ENCODE measurements around the gene RIC8A. TPM values are rescaled to one million over a fixed set of nuclear protein-coding genes. Genes with fewer than 3 reads are reported as not detected.

Gene RIC8A
- total RNA-seq, 4 donors from 2014 or later: 76.8 to 137 (median 123) TPM

GRCh38 chr11:196786-197731, 10.4 kb upstream of the RIC8A start:
- DNase-seq (ENCODE audit: extremely low spot score): no peak
- H3K4me3 ChIP-seq: no peak overlapping the region
- intact Hi-C loops (cut with DNase I): no loop called here
- H3K27me3 ChIP-seq: no peaks in the 10 kb centered on the region
- peaks cover 7 to 24% (median 21%) of the 10 kb centered on the region in 4 donors for H3K36me3 ChIP-seq
- WGBS: 87% methylated on average over 15 of the region's 23 CpGs
- H3K9me3 ChIP-seq: no peaks in the 10 kb centered on the region
- no peak overlapping the region for H3K27ac ChIP-seq (replicated peaks in 1 of 4)
- TF ChIP-seq CTCF (IDR thresholded peaks at IDR 0.05) (no peak), POLR2AphosphoS5 (IDR thresholded peaks at IDR 0.05) (no peak)
- H3K4me1 ChIP-seq: no peaks in the 10 kb centered on the region

- intact Hi-C loops (cut with DNase I): no loop called here
- DNase-seq (ENCODE audit: extremely low spot score): no peak
- Histone ChIP-seq H3K4me1 (peaks cover 0 to under 1% (median 0%) of the 10 kb centered on the region in 4 donors), H3K27me3 (no peaks in the 10 kb centered on the region), H3K4me3 (no peak overlapping the region), H3K27ac (replicated peaks in 1 of 4) (no peak overlapping the region), H3K36me3 (peaks cover 7 to 31% (median 25%) of the 10 kb centered on the region in 4 donors), H3K9me3 (no peaks in the 10 kb centered on the region)
- TF ChIP-seq EP300 (IDR thresholded peaks at IDR 0.05): no peak
- no peak for TF ChIP-seq POLR2A (IDR thresholded peaks at IDR 0.05; ENCODE audit: low read depth)
- no peak for TF ChIP-seq CTCF (IDR thresholded peaks at IDR 0.05)
- no peak for TF ChIP-seq POLR2AphosphoS5 (IDR thresholded peaks at IDR 0.05)
- WGBS: 83% methylated on average over 3 of the region's 9 CpGs
These were observed 9.7 kb upstream of the RIC8A start for GRCh38 chr11:197741-198235.

- 85% methylated on average over 18 of the region's 21 CpGs for WGBS
- DNase-seq (ENCODE audit: extremely low spot score): no peak
These were observed 9.2 kb upstream of the RIC8A start for GRCh38 chr11:198236-198806.

GRCh38 chr11:199004-199581, 8.4 kb upstream of the RIC8A start:
- no peak for DNase-seq (ENCODE audit: extremely low spot score)
- H3K27ac ChIP-seq (replicated peaks in 1 of 4): no peak overlapping the region
- 76% methylated on average over 13 of the region's 13 CpGs for WGBS
- H3K27me3 ChIP-seq: no peaks in the 10 kb centered on the region
- peaks cover 7 to 44% (median 38%) of the 10 kb centered on the region in 4 donors for H3K36me3 ChIP-seq
- H3K4me1 ChIP-seq: peaks cover 0 to 13% (median 12%) of the 10 kb centered on the region in 4 donors
- intact Hi-C loops (cut with DNase I): no loop called here
- TF ChIP-seq POLR2A (IDR thresholded peaks at IDR 0.05; ENCODE audit: low read depth) (no peak), EP300 (IDR thresholded peaks at IDR 0.05) (no peak), POLR2AphosphoS5 (IDR thresholded peaks at IDR 0.05) (no peak), CTCF (IDR thresholded peaks at IDR 0.05) (no peak)
- H3K9me3 ChIP-seq: no peaks in the 10 kb centered on the region
- H3K4me3 ChIP-seq: no peak overlapping the region

More at GRCh38 chr11:198236-198806, 9.2 kb upstream of the RIC8A start:
- intact Hi-C loops (cut with DNase I): no loop called here
- Histone ChIP-seq H3K4me3 (no peak overlapping the region), H3K27me3 (no peaks in the 10 kb centered on the region), H3K4me1 (peaks cover 0 to 5% (median 4%) of the 10 kb centered on the region in 4 donors), H3K27ac (replicated peaks in 1 of 4) (no peak overlapping the region), H3K9me3 (no peaks in the 10 kb centered on the region), H3K36me3 (peaks cover 7 to 37% (median 30%) of the 10 kb centered on the region in 4 donors)
- no peak for TF ChIP-seq CTCF (IDR thresholded peaks at IDR 0.05)
- TF ChIP-seq POLR2AphosphoS5 (IDR thresholded peaks at IDR 0.05): no peak
- TF ChIP-seq EP300 (IDR thresholded peaks at IDR 0.05): no peak
- no peak for TF ChIP-seq POLR2A (IDR thresholded peaks at IDR 0.05; ENCODE audit: low read depth)
